ENCODE measurements around the gene FOSB. TPM values are rescaled to one million over a fixed set of nuclear protein-coding genes. Genes with fewer than 3 reads are reported as not detected.

FOSB gene
- total RNA-seq, 1 experiment from 2014 or later, result 2.3 TPM

GRCh38 chr19:45514376-45515051, 46.7 kb downstream of the FOSB start:
- Mint-ChIP-seq H3K4me3 (no peak overlapping the region), H3K27me3 (ENCODE audit: low read depth) (no peaks in the 10 kb centered on the region), H3K4me1 (peaks cover 21% of the 10 kb centered on the region), H3K36me3 (peaks cover 14% of the 10 kb centered on the region), H3K9me3 (no peaks in the 10 kb centered on the region), H3K27ac (no peak overlapping the region)
- no peak for ATAC-seq
- DNase-seq (ENCODE audit: low spot score), result no peak
- no peak for TF ChIP-seq CDX4 (CRISPR knock-in tag; IDR thresholded peaks at IDR 0.05; ENCODE audit: borderline replicate concordance)
- TF ChIP-seq GABPB1 (CRISPR knock-in tag; IDR thresholded peaks at IDR 0.05), result 0 out of 2 replicates have a peak, but pooled peaks have one; percentile 14
- POLR2A ChIA-PET, result no interaction called here
- CTCF ChIA-PET, result interaction anchor here (1.9 kb wide), 1 partner anchor 44 kb away, joined by 9 read pairs; no protein-coding TSS in a partner anchor

GRCh38 chr19:45515081-45515624, 47.4 kb downstream of the FOSB start:
- Mint-ChIP-seq H3K27ac (no peak overlapping the region), H3K4me3 (no peak overlapping the region), H3K36me3 (peaks cover 18% of the 10 kb centered on the region), H3K27me3 (ENCODE audit: low read depth) (no peaks in the 10 kb centered on the region), H3K9me3 (no peaks in the 10 kb centered on the region), H3K4me1 (peaks cover 15% of the 10 kb centered on the region)
- TF ChIP-seq ZNF425 (CRISPR knock-in tag; conservative IDR thresholded peaks at IDR 0.05) (no peak), ZBTB21 (CRISPR knock-in tag; IDR thresholded peaks at IDR 0.05; ENCODE audit: borderline replicate concordance) (no peak), OVOL2 (CRISPR knock-in tag; IDR thresholded peaks at IDR 0.05; ENCODE audit: borderline replicate concordance) (no peak), E2F4 (CRISPR knock-in tag; IDR thresholded peaks at IDR 0.05; ENCODE audit: borderline replicate concordance, low read depth) (no peak), AFF4 (CRISPR knock-in tag; IDR thresholded peaks at IDR 0.05; ENCODE audit: borderline replicate concordance) (no peak), ZNF138 (CRISPR knock-in tag; conservative IDR thresholded peaks at IDR 0.05) (no peak), E2F5 (CRISPR knock-in tag; IDR thresholded peaks at IDR 0.05) (no peak), USF1 (CRISPR knock-in tag; IDR thresholded peaks at IDR 0.05) (no peak), GRHL2 (CRISPR knock-in tag; IDR thresholded peaks at IDR 0.05; ENCODE audit: insufficient replicate concordance, severe bottlenecking) (no peak), NR2C2 (CRISPR knock-in tag; IDR thresholded peaks at IDR 0.05) (no peak), ZNF416 (CRISPR knock-in tag; IDR thresholded peaks at IDR 0.05) (no peak), NR1H2 (CRISPR knock-in tag; IDR thresholded peaks at IDR 0.05) (no peak), SP1 (CRISPR knock-in tag; conservative IDR thresholded peaks at IDR 0.05) (no peak)
- ChIA-PET CTCF (interaction anchor here (0.5 to 1.9 kb wide), 5 partner anchors 13 to 76 kb away, joined by 3 to 9 read pairs (median 6); no protein-coding TSS in a partner anchor), POLR2A (no interaction called here)
- ATAC-seq, result no peak
- DNase-seq (ENCODE audit: low spot score), result no peak
